Small intestine (tissue), 7 donors: ENCODE measurements around the gene ME1. TPM values are rescaled to one million over a fixed set of nuclear protein-coding genes. Genes with fewer than 3 reads are reported as not detected.
A peak's percentile ranks its signal among the peaks of the same experiment; 100 is the strongest.

ENCODE experiments used
- DNase-seq, 2 donors: peaks; one replicate each; pipeline versions ENCODE4 v3.0.0 to v3.0.0-alpha.2; 2013
- FAIRE-seq: peaks from 2 replicates; lab custom pipeline; 2012; peaks lifted over from hg19 to GRCh38; lab: Jason Lieb, UNC
- H3K27ac ChIP-seq, 3 donors: one replicate each; pipeline ENCODE4 v1.5.1; 2013; ENCODE audit warnings: low read length in 2 of 3, mild to moderate bottlenecking in 2 of 3, control low read depth in 1 of 3, inconsistent platforms in 1 of 3, low read depth in 1 of 3, moderate library complexity in 1 of 3
- H3K27me3 ChIP-seq, 3 donors: one replicate each; pipeline ENCODE4 v1.6.1; 2013; ENCODE audit warnings: low read length in 3 of 3, inconsistent platforms in 1 of 3; ENCODE audit not compliant: control insufficient read depth in 3 of 3, insufficient read depth in 3 of 3
- H3K36me3 ChIP-seq, 3 donors: one replicate each; pipeline ENCODE4 v1.6.1; 2013; ENCODE audit warnings: low read length in 3 of 3, inconsistent platforms in 1 of 3, low read depth in 1 of 3, mild to moderate bottlenecking in 1 of 3, moderate library complexity in 1 of 3; ENCODE audit not compliant: control insufficient read depth in 3 of 3, insufficient read depth in 2 of 3
- H3K4me1 ChIP-seq, 3 donors: one replicate each; pipeline ENCODE4 v1.6.1; 2013; ENCODE audit warnings: low read length in 2 of 3, inconsistent platforms in 1 of 3, low read depth in 1 of 3, mild to moderate bottlenecking in 1 of 3, moderate library complexity in 1 of 3; ENCODE audit not compliant: control insufficient read depth in 3 of 3, insufficient read depth in 2 of 3
- H3K4me3 ChIP-seq, 3 donors: one replicate each; pipeline ENCODE4 v1.5.1; 2013; ENCODE audit warnings: low read length in 3 of 3, control low read depth in 1 of 3, inconsistent platforms in 1 of 3, low read depth in 1 of 3, mild to moderate bottlenecking in 1 of 3, moderate library complexity in 1 of 3
- H3K9me3 ChIP-seq, 2 donors: one replicate each; pipeline ENCODE4 v1.6.1; 2013; ENCODE audit warnings: low read depth in 1 of 2, low read length in 1 of 2; ENCODE audit not compliant: control insufficient read depth in 2 of 2, insufficient read depth in 1 of 2
- WGBS, 3 donors: extraction: QIAGEN DNeasy Blood & Tissue Kit; methylation state at CpG; one replicate each; pipeline ENCODE4 v1.1.7; 2013; 5-methylcytosine and 5-hydroxymethylcytosine counted together
- polyA plus RNA-seq, 4 donors: library from polyadenylated mRNA; stranded (reverse) in 3 of 4; unstranded in 1 of 4; fragments of 200-250 nt in 3 of 4; fragments of 120-200 nt in 1 of 4; gene quantifications; one replicate each; pipeline versions ENCODE4 v1.2.1 to v1.2.3, GENCODE V29; 2013
- donor health status: healthy with polysubstance abuse.
- donor health status: control.
- donor health status: control.
- donor health status: Bipolar disorder and iron deficiency.
- donor health status: healthy.

ME1 gene
- polyA plus RNA-seq, 4 donors, result 9.6 to 48.3 (median 15.6) TPM

DNA sequence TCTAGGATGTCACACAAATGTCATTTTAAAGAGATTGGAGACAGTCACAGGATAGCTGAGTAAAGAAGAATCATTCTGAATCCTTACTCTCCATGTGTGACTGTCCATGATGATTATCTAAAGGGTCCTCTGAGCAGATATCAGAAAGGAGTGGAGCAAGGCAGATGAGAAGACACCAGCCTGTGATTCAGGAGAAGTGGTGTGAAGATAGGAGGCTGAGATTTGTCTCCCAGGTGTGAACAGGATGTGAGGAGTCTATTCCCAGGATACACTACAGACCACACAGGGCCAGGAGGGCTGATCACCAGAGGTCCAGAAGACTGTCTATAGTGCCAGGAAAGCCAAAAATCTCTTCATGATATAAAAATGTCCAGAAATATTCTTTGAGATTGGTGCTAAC is 210.7 kb downstream of the ME1 start:
- DNase-seq, result no peak
- H3K4me1 ChIP-seq, result no peaks in the 10 kb centered on the region
- H3K27ac ChIP-seq, result no peak overlapping the region
- H3K36me3 ChIP-seq, result peaks cover 0 to 3% (median 0%) of the 10 kb centered on the region in 3 donors
- no peaks in the 10 kb centered on the region for H3K27me3 ChIP-seq
- H3K4me3 ChIP-seq, result no peak overlapping the region
- no peak for FAIRE-seq
- H3K9me3 ChIP-seq, result no peaks in the 10 kb centered on the region

DNA sequence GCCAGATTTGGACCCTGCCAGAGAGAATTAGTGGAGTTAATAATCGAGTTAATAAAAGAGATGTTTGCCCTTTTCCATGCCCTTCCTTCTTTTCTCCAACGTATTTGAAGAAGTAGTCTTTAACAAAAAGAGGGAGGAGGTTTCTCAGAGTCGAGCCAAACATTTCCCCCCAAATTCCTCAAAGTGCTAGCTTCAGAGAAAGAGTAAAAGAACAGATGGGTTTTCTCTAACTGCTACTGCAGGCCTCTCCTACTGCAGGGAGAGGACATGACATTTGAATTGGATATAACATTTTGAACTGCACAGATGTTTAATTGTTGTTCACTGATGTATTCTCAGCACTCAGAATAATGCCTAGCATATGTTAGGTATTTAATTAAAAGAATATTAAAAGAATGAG is 212.2 kb downstream of the ME1 start:
- Histone ChIP-seq H3K36me3 (peaks cover 0 to 3% (median 0%) of the 10 kb centered on the region in 3 donors), H3K4me3 (no peak overlapping the region), H3K27ac (no peak overlapping the region), H3K9me3 (no peaks in the 10 kb centered on the region), H3K4me1 (no peaks in the 10 kb centered on the region), H3K27me3 (no peaks in the 10 kb centered on the region)
- FAIRE-seq (no peak), DNase-seq (no peak)
- 49 to 64% (median 61%) methylated on average over 3 of the region's 3 CpGs for WGBS, 3 donors

DNA sequence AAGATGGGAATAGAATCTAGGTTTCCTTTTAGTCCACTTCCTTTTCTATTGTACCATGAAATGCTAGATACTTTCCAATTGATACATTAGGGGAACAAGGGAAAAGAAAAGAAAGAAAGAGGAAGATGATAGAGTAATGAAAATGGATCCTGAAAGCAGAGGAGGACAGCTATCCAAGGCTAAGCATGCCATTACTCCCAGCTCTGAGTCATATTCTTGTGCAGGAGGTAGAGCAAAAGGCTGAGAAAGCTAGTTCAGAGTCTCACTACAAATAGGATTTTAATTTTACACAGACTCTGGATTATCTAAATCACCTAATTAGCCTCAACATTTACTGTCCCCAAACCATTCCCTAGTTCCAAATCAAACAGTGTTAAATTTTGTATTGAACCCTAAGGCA is 214.0 kb downstream of the ME1 start:
- no peak for FAIRE-seq
- H3K4me3 ChIP-seq, result no peak overlapping the region

DNA sequence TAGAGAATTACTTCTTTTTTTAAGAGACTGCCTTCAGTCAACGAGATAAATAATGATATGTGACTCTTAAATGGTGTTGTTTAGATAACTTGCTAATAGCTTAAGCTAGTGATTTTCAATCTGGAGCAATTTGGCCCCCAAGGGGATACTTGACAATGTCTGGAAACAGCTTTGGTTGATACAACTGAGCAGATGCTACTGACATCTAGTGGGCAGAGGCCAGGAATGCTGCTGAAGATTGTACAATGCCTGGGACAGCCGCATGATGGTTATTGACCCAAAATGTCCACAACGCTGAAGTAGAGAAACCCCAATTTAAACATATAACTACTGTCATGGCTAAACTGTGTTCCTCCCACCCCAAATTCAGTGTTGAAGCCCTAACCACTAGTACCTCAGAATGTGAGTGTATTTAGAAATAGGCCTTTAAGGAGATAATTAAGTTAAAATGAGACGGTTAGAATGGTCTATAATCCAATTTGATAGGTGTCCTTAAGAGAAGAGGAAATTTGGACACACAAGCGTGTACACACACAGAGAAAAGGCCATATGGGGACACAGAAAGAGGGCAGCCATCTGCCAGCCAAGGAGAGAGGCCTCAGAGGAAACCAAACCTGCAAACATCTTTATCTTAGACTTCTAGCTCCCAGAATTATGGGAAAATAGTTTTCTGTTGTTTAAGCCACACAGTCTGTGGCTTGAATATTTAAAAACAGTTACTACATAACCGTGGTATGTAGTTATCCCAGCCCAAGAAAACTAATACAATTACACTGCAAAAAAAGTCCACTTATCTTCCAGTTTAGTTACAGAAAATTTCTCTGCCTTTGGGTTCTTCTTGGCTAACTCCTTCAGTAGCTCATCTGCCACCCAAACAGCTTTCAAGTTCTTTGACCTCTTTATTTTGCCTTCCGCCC is 215.5 kb downstream of the ME1 start:
- DNase-seq, result peak; percentile 55 to 77
- FAIRE-seq, result no peak

More for the DNA sequence above, 214.0 kb downstream of the ME1 start:
- Histone ChIP-seq H3K4me1 (no peaks in the 10 kb centered on the region), H3K27me3 (no peaks in the 10 kb centered on the region), H3K36me3 (peaks cover 0 to 4% (median 0%) of the 10 kb centered on the region in 3 donors), H3K27ac (no peak overlapping the region), H3K9me3 (no peaks in the 10 kb centered on the region)
- no peak for DNase-seq

DNA sequence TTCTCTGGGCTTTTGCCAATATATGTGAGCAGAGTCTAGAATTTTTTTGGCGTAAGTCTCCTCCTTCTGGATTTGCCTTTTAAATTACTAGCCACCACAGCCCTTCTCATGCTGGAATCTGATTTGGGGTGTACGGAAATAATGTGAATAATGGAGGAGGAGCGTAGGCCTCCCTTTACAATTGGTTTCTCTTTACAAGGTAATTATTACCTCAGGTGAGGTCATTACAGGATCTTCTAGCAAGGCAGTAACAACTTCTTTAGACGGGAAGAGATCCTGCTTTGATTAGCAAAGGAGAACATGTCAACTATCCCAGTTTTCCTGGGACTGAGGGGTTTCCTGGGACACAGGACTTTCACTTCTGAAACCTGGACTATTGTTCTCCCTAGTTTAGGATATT is 228.8 kb downstream of the ME1 start:
- H3K9me3 ChIP-seq, result no peaks in the 10 kb centered on the region
- DNase-seq (peak in 1 of 2 donors; percentile 53), FAIRE-seq (no peak)
- H3K4me3 ChIP-seq, result no peak overlapping the region
- peaks cover 0 to 4% (median 0%) of the 10 kb centered on the region in 3 donors for H3K4me1 ChIP-seq
- no peaks in the 10 kb centered on the region for H3K27me3 ChIP-seq
- no peak overlapping the region for H3K27ac ChIP-seq
- WGBS, 3 donors, result 66 to 75% (median 72%) methylated on average over 4 of the region's 4 CpGs
- peaks cover 0 to 5% (median 0%) of the 10 kb centered on the region in 3 donors for H3K36me3 ChIP-seq

More for the DNA sequence above, 215.5 kb downstream of the ME1 start:
- 26 to 29% (median 29%) methylated on average over 7 of the region's 7 CpGs for WGBS, 3 donors
- no peaks in the 10 kb centered on the region for H3K4me1 ChIP-seq
- H3K9me3 ChIP-seq, result no peaks in the 10 kb centered on the region
- H3K27ac ChIP-seq, result no peak overlapping the region
- no peak overlapping the region for H3K4me3 ChIP-seq
- peaks cover 0 to 7% (median 0%) of the 10 kb centered on the region in 3 donors for H3K36me3 ChIP-seq
- no peaks in the 10 kb centered on the region for H3K27me3 ChIP-seq

DNA sequence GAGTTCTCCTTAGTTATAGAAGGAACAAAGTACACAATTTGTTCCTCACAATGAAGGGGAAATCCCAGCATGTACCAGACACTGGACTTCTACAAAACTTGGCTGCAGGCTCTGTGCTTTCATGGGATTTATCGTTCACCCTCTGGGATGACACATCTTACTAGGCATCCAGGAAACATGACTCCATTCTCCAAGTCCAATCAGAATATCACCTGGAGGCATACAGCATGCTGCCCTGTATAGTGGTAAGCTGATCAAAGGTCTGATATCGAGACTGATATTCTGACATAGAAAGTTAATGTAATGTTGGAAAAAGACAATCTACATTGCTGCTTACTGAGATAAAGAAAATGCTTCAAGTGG is 231.0 kb downstream of the ME1 start:
- Histone ChIP-seq H3K27me3 (no peaks in the 10 kb centered on the region), H3K27ac (no peak overlapping the region), H3K9me3 (no peaks in the 10 kb centered on the region), H3K36me3 (peaks cover 0 to 5% (median 0%) of the 10 kb centered on the region in 3 donors), H3K4me3 (no peak overlapping the region), H3K4me1 (peaks cover 0 to 4% (median 0%) of the 10 kb centered on the region in 3 donors)
- FAIRE-seq (no peak), DNase-seq (peak; percentile 38 to 42)
- WGBS, 3 donors, result 13 to 57% (median 50%) methylated on average over 2 of the region's 2 CpGs

DNA sequence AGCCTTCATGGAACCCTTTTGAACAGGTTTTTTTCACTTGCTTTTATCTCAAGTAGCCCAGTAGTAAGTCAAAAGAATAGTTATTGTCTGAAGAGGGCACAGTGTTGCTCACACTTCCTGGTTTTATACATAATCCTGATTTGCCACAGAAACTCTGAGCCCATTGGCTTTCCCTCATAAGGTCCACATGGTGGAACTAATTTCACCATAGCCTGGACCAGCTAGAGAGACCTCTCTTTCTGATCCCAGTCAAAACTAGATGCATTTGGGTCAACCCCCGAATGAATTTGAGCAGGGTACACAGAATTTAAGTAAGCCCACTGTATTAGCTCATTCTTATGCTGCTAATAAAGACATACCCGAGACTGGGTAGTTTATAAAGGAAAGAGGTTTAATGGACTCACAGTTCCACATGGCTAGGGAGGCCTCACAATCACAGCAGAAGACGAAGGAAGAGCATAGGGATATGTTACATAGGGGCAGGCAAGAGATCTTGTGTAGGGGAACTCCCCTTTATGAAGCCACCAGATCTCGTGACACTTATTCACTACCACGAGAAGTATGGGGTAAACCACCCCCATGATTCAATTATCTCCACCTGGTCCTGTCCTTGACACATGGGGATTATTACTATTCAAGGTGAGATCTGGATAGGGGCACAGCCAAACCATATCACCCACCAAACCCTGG is 231.5 kb downstream of the ME1 start:
- peaks cover 0 to 6% (median under 1%) of the 10 kb centered on the region in 3 donors for H3K4me1 ChIP-seq
- no peak overlapping the region for H3K4me3 ChIP-seq
- H3K36me3 ChIP-seq, result peaks cover 0 to 5% (median 0%) of the 10 kb centered on the region in 3 donors
- FAIRE-seq, result no peak
- H3K27me3 ChIP-seq, result no peaks in the 10 kb centered on the region
- no peaks in the 10 kb centered on the region for H3K9me3 ChIP-seq
- 58 to 80% (median 72%) methylated on average over 5 of the region's 5 CpGs for WGBS, 3 donors
- H3K27ac ChIP-seq, result no peak overlapping the region
- DNase-seq, result no peak

DNA sequence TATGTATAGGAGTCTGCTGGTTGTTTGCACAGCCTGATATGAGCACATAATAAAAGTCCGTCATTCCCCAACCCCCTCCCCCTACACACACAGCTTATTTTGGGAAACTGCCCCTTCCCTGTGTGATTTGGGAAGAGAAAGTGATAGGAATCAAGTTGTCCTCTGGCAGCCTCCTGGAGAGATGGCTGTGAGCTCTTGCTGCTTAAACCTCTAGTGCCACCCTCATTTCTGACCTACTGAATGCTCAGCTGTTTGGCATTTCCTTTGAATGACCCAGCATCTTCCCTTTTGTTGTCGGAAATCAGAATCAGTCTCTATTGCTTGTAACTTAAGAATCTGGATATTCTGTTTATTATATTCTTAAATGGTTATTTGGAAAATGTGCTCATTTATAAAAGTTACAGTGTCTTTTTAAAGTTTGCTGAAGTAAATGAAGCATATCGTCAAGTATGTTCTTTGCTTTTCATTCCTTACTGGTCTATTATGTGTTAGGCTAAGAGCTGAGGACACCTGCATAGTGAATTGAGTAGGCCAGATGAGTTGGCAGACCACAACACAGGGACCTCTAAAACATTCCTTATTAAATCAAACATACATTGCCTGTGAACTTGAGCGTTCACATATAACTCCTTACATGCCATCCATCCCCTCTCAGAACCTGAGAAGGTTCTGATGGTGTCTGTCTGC is 232.2 kb downstream of the ME1 start:
- 81 to 91% (median 87%) methylated on average over 4 of the region's 4 CpGs for WGBS, 3 donors
- Histone ChIP-seq H3K9me3 (no peaks in the 10 kb centered on the region), H3K4me1 (peaks cover 0 to 9% (median 4%) of the 10 kb centered on the region in 3 donors), H3K36me3 (peaks cover 0 to 5% (median 0%) of the 10 kb centered on the region in 3 donors), H3K27me3 (no peaks in the 10 kb centered on the region), H3K4me3 (no peak overlapping the region), H3K27ac (no peak overlapping the region)
- FAIRE-seq (no peak), DNase-seq (no peak)
